Activated T-cell treated with anti-CD3 and anti-CD28 coated beads, Interleukin-2, amount 50 U/mL, for 4 hours (primary cell): Measurements from ENCODE around the gene FLYWCH2. TPM values are rescaled to one million over a fixed set of nuclear protein-coding genes. Genes with fewer than 3 reads are reported as not detected.
"Not testable (repeated sequence)": the region's sequence is repeated elsewhere in the genome, so short reads cannot be mapped to it uniquely, and the experiment has no call there.

ENCODE experiments used
- ATAC-seq, 2 donors: fragments of 200-7000 bp; cut with Tn5 transposase; one replicate each; pipeline ENCODE4 v1.10.0; 2021
- DNase-seq: peaks from one replicate; pipeline ENCODE4 v3.0.0-alpha.2; 2020
- H3K27me3 Mint-ChIP-seq: one replicate; pipeline ENCODE4 v1.8.0; 2021; ENCODE audit warnings: low read depth, mixed read lengths
- H3K36me3 Mint-ChIP-seq: one replicate; pipeline ENCODE4 v1.8.0; 2022; ENCODE audit warnings: mixed read lengths; ENCODE audit not compliant: insufficient read depth
- H3K4me1 Mint-ChIP-seq: one replicate; pipeline ENCODE4 v1.8.0; 2021; ENCODE audit warnings: low read depth, mixed read lengths
- H3K4me3 Mint-ChIP-seq: one replicate; pipeline ENCODE4 v1.8.0; 2021; ENCODE audit warnings: mild to moderate bottlenecking, moderate library complexity, mixed read lengths
- H3K9me3 Mint-ChIP-seq: one replicate; pipeline ENCODE4 v1.8.0; 2021; ENCODE audit warnings: mixed read lengths
- total RNA-seq, 3 donors: library from RNA; stranded (reverse); gene quantifications; one replicate each; pipeline ENCODE4 v1.2.1, GENCODE V29; 2021

Gene FLYWCH2
- total RNA-seq, 3 donors from 2014 or later, result 25.7 to 28.7 (median 28.5) TPM

- DNase-seq, H3K36me3 Mint-ChIP-seq, H3K4me1 Mint-ChIP-seq, H3K27me3 Mint-ChIP-seq, ATAC-seq, H3K9me3 Mint-ChIP-seq, H3K4me3 Mint-ChIP-seq: not testable (repeated sequence)
Measured at GRCh38 chr16:2928151-2928550, 45.1 kb downstream of the FLYWCH2 start.

- Mint-ChIP-seq H3K36me3 (no peaks in the 10 kb centered on the region), H3K27me3 (no peaks in the 10 kb centered on the region), H3K4me1 (peaks cover 7% of the 10 kb centered on the region), H3K4me3 (no peak overlapping the region), H3K9me3 (no peaks in the 10 kb centered on the region)
- DNase-seq, result no peak
- no peak for ATAC-seq
Measured at GRCh38 chr16:2928796-2929195, 45.8 kb downstream of the FLYWCH2 start.

GRCh38 chr16:2929693-2930092 is 46.7 kb downstream of the FLYWCH2 start:
- peaks cover 7% of the 10 kb centered on the region for H3K4me1 Mint-ChIP-seq
- no peaks in the 10 kb centered on the region for H3K27me3 Mint-ChIP-seq
- peaks cover 8% of the 10 kb centered on the region for H3K36me3 Mint-ChIP-seq
- no peak for DNase-seq
- no peak overlapping the region for H3K4me3 Mint-ChIP-seq
- ATAC-seq, result no peak
- H3K9me3 Mint-ChIP-seq, result no peaks in the 10 kb centered on the region

- ATAC-seq, result no peak
- no peak overlapping the region for H3K4me3 Mint-ChIP-seq
- H3K27me3 Mint-ChIP-seq, result no peaks in the 10 kb centered on the region
- H3K9me3 Mint-ChIP-seq, result no peaks in the 10 kb centered on the region
- H3K4me1 Mint-ChIP-seq, result peaks cover 7% of the 10 kb centered on the region
- H3K36me3 Mint-ChIP-seq, result peaks cover 9% of the 10 kb centered on the region
- no peak for DNase-seq
Measured at GRCh38 chr16:2930236-2930635, 47.2 kb downstream of the FLYWCH2 start.

GRCh38 chr16:2931231-2931914 is 48.4 kb downstream of the FLYWCH2 start:
- H3K9me3 Mint-ChIP-seq, H3K4me3 Mint-ChIP-seq, H3K4me1 Mint-ChIP-seq, H3K27me3 Mint-ChIP-seq, DNase-seq, ATAC-seq: not testable (repeated sequence)
- peaks cover 14% of the 10 kb centered on the region for H3K36me3 Mint-ChIP-seq

- ATAC-seq (no peak), DNase-seq (no peak)
- H3K4me3 Mint-ChIP-seq, result no peak overlapping the region
- H3K36me3 Mint-ChIP-seq, result peaks cover 14% of the 10 kb centered on the region
- no peaks in the 10 kb centered on the region for H3K27me3 Mint-ChIP-seq
- H3K4me1 Mint-ChIP-seq, result no peaks in the 10 kb centered on the region
- no peaks in the 10 kb centered on the region for H3K9me3 Mint-ChIP-seq
Measured at GRCh38 chr16:2933136-2933535, 50.1 kb downstream of the FLYWCH2 start.

- H3K27me3 Mint-ChIP-seq, result no peaks in the 10 kb centered on the region
- no peak overlapping the region for H3K4me3 Mint-ChIP-seq
- DNase-seq (no peak), ATAC-seq (no peak)
- H3K4me1 Mint-ChIP-seq, result no peaks in the 10 kb centered on the region
- H3K9me3 Mint-ChIP-seq, result no peaks in the 10 kb centered on the region
- peaks cover 14% of the 10 kb centered on the region for H3K36me3 Mint-ChIP-seq
Measured at GRCh38 chr16:2933701-2934100, 50.7 kb downstream of the FLYWCH2 start.

- Mint-ChIP-seq H3K36me3 (peaks cover 14% of the 10 kb centered on the region), H3K4me3 (no peak overlapping the region), H3K27me3 (no peaks in the 10 kb centered on the region), H3K9me3 (no peaks in the 10 kb centered on the region), H3K4me1 (no peaks in the 10 kb centered on the region)
- no peak for DNase-seq
- ATAC-seq, result no peak
Measured at GRCh38 chr16:2934450-2934849, 51.4 kb downstream of the FLYWCH2 start.

GRCh38 chr16:2936436-2937011 is 53.5 kb downstream of the FLYWCH2 start:
- ATAC-seq (no peak), DNase-seq (no peak)
- no peak overlapping the region for H3K4me3 Mint-ChIP-seq
- H3K9me3 Mint-ChIP-seq, result no peaks in the 10 kb centered on the region
- no peaks in the 10 kb centered on the region for H3K27me3 Mint-ChIP-seq
- H3K36me3 Mint-ChIP-seq, result peaks cover 21% of the 10 kb centered on the region
- no peaks in the 10 kb centered on the region for H3K4me1 Mint-ChIP-seq

GRCh38 chr16:2937170-2937569 is 54.2 kb downstream of the FLYWCH2 start:
- Mint-ChIP-seq H3K36me3 (peaks cover 21% of the 10 kb centered on the region), H3K9me3 (no peaks in the 10 kb centered on the region), H3K27me3 (no peaks in the 10 kb centered on the region), H3K4me3 (no peak overlapping the region), H3K4me1 (no peaks in the 10 kb centered on the region)
- DNase-seq (no peak), ATAC-seq (no peak)

- no peaks in the 10 kb centered on the region for H3K9me3 Mint-ChIP-seq
- DNase-seq (no peak), ATAC-seq (no peak)
- no peaks in the 10 kb centered on the region for H3K27me3 Mint-ChIP-seq
- H3K36me3 Mint-ChIP-seq, result peaks cover 26% of the 10 kb centered on the region
- H3K4me3 Mint-ChIP-seq, result no peak overlapping the region
- H3K4me1 Mint-ChIP-seq, result no peaks in the 10 kb centered on the region
Measured at GRCh38 chr16:2938206-2938605, 55.2 kb downstream of the FLYWCH2 start.

- H3K36me3 Mint-ChIP-seq, result peaks cover 20% of the 10 kb centered on the region
- no peaks in the 10 kb centered on the region for H3K27me3 Mint-ChIP-seq
- no peak for DNase-seq
- no peak for ATAC-seq
- H3K9me3 Mint-ChIP-seq, result no peaks in the 10 kb centered on the region
- H3K4me1 Mint-ChIP-seq, result no peaks in the 10 kb centered on the region
- no peak overlapping the region for H3K4me3 Mint-ChIP-seq
Measured at GRCh38 chr16:2939968-2940367, 57.0 kb downstream of the FLYWCH2 start.

- DNase-seq (no peak), ATAC-seq (no peak)
- Mint-ChIP-seq H3K36me3 (peaks cover 21% of the 10 kb centered on the region), H3K9me3 (no peaks in the 10 kb centered on the region), H3K4me1 (no peaks in the 10 kb centered on the region), H3K4me3 (no peak overlapping the region), H3K27me3 (no peaks in the 10 kb centered on the region)
Measured at GRCh38 chr16:2942045-2942444, 59.0 kb downstream of the FLYWCH2 start.

- H3K9me3 Mint-ChIP-seq, H3K4me1 Mint-ChIP-seq, H3K4me3 Mint-ChIP-seq, H3K27me3 Mint-ChIP-seq, ATAC-seq, DNase-seq: not testable (repeated sequence)
- H3K36me3 Mint-ChIP-seq, result peaks cover 22% of the 10 kb centered on the region
Measured at GRCh38 chr16:2943716-2944115, 60.7 kb downstream of the FLYWCH2 start.

GRCh38 chr16:2946649-2947048 is 63.6 kb downstream of the FLYWCH2 start:
- Mint-ChIP-seq H3K9me3 (no peaks in the 10 kb centered on the region), H3K4me3 (no peak overlapping the region), H3K27me3 (no peaks in the 10 kb centered on the region), H3K4me1 (no peaks in the 10 kb centered on the region), H3K36me3 (peaks cover 19% of the 10 kb centered on the region)
- DNase-seq, result no peak
- ATAC-seq, result no peak
